GM21515 (cell line): ENCODE measurements around the gene RRP15.
A peak's percentile ranks its signal among the peaks of the same experiment; 100 is the strongest.

Experiments used
- ATAC-seq: cut with Tn5 transposase; IDR thresholded peaks from one replicate; pipeline ENCODE4 v1.9.1; 2021; ENCODE audit not compliant: unreplicated experiment

Gene RRP15, protein sequence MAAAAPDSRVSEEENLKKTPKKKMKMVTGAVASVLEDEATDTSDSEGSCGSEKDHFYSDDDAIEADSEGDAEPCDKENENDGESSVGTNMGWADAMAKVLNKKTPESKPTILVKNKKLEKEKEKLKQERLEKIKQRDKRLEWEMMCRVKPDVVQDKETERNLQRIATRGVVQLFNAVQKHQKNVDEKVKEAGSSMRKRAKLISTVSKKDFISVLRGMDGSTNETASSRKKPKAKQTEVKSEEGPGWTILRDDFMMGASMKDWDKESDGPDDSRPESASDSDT

DNA sequence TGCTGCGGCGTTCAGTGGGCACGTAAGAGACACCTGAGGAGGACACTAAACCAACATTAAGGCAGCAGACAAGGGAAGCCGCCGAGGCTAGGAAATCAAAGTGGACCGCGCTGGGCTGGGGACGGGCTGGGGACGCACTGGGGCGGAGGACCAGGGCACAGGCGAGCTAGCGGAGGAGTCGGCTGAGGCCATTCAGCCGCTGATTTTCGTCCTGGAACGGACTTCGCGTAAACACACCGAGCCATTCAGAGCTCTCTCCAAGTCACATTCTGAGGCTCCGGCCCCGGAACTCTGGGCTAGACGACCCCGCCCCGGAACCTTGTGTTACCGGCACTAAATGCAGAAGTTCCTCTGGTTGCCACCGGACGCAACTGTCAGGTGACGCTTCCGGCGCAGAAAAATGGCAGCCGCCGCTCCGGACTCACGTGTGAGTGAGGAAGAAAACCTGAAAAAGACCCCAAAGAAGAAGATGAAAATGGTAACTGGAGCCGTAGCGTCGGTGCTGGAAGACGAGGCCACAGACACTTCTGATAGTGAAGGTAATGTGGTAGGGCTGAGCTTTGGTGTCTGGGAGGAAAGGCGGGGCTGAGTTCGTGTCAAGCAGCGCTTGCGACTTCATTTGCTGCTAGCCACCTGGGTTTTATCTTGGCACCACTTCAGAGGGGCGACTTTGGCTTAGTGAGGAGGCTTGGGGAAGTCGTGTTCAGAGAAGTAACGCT lies at the start of gene RRP15:
Gene RRP15, plus strand, starts transcription at position 377 of the 719 bp plus-strand sequence. Its CDS starts 24 bp downstream, at position 401.
- peak; percentile 100 for ATAC-seq

DNA sequence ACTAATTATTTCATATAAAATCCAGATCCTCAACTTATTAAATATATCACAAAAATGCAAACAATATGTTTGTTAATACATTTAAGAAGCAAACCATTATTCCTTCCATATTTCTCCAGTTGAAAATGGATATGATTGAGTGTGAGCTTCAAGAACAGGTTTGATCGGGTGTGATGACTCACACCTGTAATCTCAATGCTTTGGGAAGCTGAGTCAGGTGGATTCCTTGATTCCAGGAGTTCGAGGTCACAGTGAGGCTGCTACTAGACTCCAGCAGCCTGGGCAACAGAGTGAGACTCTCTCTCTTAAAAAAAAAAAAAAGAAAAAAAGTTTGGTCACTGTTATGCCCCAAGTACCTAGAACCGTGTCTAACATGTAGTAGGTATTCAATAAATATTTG lies 42.9 kb upstream of the RRP15 start:
- ATAC-seq, result no peak

DNA sequence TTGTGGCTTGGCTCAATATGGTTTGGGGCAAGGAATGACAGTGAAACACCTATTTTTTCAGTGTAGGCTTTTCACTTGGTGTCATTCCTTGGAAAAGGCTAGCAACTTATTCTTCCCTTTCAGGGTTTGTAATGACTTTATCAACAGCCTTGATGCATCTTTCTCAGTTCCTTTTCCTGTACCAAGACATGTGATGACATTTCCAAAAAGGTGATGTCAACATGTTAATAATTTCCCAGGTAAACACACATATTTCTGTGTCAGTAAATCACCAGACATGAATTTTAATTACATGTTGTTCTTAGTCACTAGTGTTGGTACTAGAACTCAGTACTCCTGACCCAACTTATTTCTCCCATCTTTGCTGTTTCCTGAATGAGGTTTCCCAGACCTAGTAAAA lies 37.8 kb upstream of the RRP15 start:
- no peak for ATAC-seq

DNA sequence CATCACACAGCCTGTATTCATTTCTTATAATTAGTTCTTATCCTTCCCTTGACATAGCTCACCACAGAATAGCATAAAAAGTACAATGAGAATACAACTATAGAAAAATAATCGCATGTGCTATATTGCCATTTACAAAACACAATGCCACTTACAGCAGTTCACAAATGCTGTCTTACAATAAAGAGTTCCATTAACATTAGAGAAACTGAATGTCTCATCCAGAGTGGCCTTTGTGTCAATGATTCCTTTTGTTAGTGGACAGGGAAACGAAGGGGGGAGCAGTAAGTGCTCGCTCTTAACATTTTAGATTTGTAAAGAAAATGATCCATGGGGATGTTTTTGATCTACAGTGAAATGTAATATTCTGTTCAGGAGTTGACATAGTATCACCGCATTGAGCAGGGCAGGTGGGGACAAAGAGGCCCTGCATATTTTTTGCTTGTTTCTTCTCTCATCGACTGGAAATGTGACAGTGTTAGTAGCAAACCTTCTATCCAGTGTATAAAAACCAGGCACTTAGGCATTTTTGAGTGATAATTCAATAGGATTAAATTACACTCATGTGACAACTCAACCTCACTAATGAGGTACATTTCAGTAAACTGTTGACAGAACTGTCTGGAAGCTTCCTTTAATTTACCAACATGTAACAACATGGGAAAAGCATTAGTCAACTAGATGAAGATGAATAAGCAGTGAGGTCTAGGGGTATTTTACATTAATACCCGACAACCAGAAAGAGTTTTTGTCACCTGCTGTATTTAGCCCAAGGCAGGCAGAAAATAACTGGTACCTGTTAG lies 35.6 kb upstream of the RRP15 start:
- no peak for ATAC-seq

DNA sequence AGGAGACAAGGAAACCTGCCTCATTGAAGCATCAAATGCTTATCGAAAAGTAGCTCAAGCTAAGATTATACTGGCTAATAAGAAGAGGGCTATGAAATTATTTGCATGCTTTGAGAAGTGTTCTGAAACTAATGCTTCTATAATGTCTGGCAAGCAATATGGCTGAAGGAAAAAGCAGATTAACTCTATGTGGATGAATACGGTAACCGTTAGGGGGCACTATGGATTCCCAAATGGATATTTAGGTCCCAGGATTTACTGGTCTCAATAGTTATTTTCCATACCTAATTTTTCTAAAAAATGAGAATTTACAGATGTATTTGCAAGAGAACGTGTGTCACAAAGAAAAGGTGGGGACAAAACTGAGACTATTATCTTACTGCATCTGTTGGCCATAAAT lies 34.6 kb upstream of the RRP15 start:
- no peak for ATAC-seq

DNA sequence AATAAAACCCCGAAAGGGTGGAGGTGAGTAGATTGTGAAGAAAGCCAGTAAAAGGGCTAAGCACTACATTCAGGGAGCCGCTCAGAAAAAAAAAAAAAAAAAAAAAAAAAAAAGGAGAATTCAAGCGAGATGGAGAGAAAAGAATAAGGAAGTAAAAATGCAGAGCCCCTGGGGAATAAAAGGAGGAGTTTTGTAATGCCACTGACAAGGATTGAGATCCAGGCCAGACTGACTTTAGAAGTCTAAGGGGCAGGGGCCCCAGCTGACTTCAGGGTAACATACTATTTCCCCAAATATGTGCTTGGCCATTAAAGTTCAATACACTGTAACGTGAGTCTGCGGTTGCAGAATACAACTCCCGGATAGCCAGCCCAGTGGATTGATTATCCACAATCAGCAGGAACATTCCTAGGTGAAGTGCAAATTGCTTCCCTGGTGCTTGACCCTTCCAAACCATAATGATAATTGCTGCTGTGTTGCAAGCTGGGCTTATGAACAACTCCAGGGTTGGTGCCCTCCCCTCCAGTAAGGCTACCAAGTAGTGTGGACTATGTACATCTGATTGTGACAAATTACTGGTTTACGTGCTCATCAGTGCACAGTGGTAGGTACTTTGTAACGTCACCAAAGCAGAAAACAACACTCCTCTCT lies 30.7 kb upstream of the RRP15 start:
- no peak for ATAC-seq

DNA sequence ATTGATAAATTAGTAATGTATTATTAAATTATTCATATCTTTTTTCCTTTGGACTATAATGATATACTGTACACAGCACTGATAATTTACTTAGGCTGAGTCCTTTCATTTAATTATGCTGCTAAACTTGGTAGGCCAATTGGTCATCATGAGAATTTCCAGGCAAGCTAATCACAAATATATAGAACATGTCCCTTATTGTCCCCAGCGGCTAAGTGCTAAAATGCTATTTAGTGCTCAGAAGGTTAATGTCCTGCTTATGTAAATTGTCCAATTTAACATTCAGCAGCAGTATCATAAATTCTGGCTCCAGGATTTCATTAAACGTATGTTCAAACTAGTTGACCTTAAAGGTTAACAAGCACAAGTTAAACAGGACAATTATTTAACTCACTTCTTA lies 30.0 kb upstream of the RRP15 start:
- ATAC-seq, result no peak

DNA sequence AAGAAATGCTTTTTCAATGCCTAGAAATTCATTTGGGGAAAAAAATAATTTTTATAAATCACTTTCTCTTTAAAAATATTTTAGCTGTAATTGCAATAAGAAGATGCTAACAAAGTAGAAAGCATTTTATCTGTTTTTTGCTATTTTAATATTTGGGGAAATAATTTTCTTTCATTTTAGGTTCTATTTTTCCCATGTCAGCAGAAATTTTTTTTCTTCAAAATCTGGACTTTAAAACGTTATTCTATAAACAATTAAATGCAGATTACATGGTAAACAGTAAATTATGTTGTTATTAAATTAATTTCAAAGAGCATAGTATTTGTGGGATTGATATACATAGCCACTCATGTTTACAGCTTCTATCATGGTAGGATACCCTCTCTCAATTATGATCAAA lies 27.7 kb upstream of the RRP15 start:
- ATAC-seq, result no peak

DNA sequence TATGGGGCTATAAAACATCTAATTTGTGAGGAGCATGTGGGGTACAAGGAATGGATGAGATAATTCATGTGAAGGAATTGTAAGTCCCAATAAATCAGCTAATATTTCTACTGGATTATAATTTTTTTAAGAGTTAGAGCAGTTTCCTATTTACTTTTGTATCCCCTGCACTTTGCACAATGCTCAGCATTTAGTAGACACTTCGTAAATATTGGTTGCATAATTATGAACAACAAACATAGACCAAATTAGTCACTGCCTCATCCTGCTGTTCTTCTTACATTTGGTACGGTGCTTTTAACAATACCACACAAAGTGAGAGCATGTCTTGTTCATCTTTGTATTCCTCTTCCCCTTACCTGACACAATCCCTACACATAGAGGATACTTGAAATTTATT lies 27.1 kb upstream of the RRP15 start:
- ATAC-seq, result no peak

DNA sequence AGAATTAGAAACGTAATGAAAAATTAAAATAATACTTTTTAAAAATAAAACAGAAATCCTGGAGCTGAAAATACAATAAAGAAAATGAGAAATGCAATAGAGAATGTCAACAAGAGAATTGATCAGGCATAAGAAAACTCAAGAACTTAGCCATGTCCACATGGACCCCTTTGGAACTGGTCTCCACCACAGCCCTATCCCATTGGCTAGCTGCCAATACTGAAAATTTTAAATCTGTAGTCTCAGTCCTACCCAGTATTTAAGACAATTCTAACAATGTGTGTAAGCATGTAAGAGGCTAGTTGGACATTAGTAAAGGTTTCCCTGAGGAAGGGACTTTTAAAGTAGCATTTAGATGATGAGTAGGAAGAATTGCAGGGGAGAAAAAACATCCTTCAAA lies 25.8 kb upstream of the RRP15 start:
- ATAC-seq, result no peak

DNA sequence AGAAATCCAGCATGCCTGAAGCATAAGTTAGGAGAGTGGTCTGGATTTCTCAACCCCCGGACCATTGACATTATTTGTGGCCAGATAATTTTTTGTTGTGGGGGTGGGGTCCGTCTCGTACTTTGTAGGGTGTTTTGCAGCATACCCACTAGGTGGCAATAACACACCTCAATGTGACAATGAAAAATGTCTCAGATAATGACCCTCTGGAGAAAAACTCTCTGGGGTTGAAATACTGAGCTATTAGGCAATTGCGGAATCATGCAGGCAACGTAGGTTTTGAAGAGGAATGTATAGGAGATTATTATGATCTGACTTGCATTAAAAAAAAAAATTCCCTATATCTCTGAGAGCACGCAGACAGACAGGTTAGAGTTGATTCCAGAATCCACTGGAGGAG lies 25.3 kb upstream of the RRP15 start:
- no peak for ATAC-seq

DNA sequence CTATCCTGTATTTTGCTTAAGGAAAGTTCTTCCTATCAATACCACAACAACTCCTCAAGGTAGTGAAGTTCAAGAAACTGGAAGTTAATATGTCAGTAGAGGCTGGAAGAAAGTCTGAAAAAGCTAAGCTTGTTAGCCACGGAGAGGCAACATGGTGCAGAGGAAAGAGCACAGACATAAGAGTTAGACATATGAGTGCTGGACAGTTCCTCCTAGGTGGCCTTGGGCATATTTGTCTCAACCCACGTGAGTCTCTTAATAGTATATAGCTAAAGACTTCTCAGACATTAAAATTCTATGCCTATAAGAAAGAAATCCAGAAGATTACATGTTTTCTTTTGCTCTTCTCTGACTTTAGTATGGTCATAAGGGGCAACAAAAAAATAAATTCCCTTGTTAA lies 22.8 kb upstream of the RRP15 start:
- no peak for ATAC-seq

DNA sequence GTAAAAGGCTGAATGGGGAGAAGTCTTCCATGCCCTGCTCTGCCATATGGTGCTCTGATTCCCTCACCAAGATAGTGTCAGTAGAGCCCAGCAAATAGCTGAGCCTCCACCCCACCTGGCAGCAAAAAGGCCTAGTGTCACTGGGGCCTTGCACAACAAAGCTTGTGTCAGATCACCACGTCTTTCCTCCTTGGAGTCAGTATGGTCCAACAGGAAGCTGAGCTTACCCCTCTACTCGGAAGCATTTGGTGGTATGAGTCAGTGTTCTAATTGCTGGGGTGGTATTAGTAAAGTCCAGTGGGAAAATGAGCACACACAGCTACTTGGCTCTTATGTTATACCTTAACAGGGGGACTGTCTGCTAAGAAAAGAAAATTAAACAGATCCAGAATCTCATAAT lies 18.7 kb upstream of the RRP15 start:
- no peak for ATAC-seq

DNA sequence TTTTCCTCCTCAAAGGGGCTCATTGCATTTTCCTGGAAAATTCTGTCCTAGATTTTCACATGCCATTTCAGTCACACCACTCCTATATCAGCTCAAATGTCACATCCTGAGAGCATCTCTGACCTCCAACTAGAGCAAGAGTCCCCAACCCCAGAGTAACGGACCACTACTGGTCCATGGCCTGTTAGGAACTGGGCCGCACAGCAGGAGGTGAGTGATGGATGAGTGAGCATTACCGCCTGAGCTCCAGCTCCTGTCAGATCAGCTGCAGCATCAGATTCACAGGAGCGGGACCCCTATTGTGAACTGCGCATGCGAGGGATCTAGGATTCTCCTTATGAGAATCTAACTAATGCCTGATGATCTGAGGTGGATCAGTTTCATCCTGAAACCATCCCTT lies 12.7 kb upstream of the RRP15 start:
- no peak for ATAC-seq

DNA sequence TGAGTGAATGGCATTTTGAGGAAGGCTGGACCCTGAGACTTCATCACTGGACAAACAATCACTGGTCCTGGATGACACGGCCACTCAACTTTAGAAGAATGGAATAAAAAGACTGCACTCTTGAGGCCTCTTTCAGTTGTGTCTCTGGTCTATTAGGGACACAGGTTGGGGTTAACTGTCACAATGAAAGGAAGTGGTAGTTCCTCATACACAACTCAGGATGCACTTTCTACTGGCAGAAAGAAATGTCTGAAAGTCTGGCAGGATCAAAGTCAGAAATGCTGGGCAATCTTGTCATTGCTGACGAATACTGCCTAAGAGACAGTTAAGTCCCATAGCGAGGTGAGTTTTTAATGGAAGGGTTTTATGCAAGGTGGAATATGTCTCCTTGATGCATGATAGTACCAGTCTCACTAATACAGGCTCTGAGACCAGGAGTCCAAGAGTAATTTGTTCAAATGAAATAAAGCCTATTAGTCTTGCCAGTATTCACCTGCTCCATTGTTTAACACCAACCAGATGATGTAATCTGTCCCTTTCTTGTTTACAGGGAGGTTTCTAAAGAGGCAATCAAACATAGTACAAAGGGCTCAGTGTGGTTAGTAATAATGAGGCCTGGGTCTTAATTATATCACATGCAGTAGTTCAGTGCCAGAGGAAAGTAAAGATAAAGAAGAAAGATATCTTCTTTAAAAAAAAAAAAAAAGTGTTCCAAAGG lies 11.2 kb upstream of the RRP15 start:
- no peak for ATAC-seq

DNA sequence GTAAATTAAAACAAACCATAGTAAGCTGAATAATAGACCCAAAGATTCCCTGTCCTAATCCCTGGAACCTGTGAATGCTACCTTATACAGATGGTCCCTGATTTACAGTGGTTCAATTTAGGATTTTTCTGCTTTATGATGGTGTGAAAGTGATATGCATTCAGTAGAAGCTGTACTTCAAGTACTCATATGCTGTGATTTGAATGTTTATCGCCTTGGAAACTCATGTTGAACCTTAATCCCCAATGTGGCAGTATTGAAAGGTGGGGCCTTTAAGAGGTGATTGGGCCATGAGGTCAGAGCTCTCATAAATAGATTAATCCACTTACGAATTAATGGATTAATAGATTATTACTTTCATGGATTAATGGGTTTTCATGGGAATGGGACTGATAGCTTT lies 10.6 kb upstream of the RRP15 start:
- ATAC-seq, result no peak

DNA sequence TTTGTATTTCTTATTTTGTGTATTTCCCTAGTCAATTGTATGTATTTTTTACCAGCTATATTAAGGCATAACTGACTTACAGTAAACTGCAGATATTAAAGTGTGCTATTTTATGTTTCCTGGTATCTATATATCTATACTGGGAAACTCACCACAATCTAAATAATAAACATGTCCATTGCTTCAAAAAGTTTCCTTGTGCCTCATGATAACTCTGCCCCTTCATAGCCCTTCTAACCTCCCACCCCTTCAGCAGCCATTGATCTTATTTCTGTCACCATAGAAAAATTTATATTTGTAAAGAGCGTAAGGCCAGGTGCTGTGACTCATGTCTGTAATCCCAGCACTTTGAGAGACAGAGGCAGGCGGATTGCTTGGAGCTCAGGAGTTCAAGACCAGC lies 9.3 kb upstream of the RRP15 start:
- ATAC-seq, result no peak

DNA sequence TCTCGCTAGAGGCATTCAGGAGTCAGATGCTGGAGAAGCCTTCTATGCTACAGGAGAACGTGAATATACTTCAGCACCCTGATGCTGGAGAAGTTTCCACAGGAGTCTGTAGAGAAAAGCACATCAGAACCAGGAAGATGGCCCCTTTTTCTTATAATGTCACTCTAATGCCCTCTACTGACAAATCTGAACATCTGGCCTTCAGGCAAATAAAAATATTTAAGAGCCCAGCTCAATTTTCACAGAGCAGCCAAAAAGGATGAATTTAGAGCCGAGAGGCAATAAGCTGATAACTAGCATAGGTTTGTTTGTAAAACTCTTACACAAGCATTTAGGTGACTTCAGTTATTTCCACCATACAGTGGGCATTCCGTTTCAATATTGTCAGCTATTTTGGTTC lies 3.8 kb upstream of the RRP15 start:
- no peak for ATAC-seq

DNA sequence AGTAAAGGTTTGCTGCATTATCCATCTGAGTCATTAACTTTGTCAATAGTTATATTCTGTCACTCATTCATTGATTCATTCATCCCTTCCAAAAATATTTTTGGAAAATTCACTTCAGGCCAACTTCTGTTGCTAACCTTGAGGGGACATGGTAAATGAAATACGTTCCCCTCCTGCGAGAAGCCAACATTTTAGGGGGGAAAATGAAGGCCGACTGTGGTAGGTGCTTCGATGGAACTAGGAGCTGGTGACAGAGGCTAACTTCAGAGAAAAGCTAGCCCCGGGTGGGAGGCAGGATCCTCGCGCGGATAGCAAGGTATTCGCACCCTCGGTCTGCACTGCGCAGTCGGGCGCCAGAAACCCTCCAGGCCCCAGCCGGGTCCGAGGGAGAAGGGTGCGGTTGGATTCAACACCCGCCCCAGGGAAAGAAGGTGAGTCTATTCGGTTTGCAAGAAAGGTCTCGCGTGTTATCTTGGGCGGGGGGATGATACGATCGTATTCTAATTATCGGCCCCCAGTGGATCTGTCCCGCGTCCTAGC lies 646 bp upstream of the RRP15 start:
- ATAC-seq, result peak; percentile 20

DNA sequence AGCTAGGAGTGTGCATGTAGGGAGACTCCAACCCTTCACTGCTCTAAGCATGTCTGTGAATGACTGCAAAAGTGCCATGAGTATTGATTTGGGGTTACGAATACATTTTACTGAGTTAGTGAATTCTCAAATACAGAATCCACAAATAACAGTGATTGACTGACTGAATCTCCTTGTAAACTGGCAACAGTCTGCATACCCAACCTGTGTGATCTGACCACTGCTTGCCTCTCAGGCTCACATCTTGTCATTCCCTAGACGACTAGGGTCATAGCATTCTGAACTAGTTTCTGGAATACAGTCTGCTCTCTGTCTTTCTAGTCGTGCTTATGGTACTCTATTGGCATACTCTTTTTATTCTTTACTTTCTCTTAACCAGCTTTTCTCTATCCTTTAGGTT lies 7.4 kb downstream of the RRP15 start:
- no peak for ATAC-seq

DNA sequence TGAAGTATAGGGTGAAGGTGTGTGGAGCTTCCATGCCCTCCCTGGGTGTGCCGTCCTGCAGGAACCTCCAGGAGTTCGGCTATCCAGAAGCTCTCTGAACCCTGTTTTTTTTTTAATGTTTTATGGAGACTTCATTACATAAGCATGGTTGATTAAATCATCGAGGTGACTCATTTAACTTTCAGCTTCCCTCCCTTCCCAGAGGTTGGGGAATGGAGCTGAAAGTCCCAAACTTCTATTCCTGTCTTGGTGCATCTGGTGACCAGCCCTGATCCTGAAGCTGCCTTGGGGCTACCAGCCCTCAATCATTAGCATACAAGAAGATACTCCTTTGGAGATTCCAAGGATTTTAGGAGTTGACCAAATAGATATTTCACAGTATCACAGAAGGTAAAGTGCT lies 9.5 kb downstream of the RRP15 start:
- ATAC-seq, result no peak
